GM18907 (cell line): ENCODE measurements around the gene PTPN9.

ENCODE experiments used
- ATAC-seq: cut with Tn5 transposase; IDR thresholded peaks from one replicate; pipeline ENCODE4 v1.9.1; 2021; ENCODE audit warnings: mild to moderate bottlenecking, moderate library complexity; ENCODE audit not compliant: unreplicated experiment

The PTPN9 gene

GRCh38 chr15:75425966-75426500 lies 153.1 kb downstream of the PTPN9 start:
- no peak for ATAC-seq

- ATAC-seq, result no peak
Measured at GRCh38 chr15:75422554-75422953, 156.6 kb downstream of the PTPN9 start.

- no peak for ATAC-seq
Measured at GRCh38 chr15:75420698-75421097, 158.4 kb downstream of the PTPN9 start.

- no peak for ATAC-seq
Measured at GRCh38 chr15:75416584-75416983, 162.5 kb downstream of the PTPN9 start.
